NCI-H82 (cell line): ENCODE data around the gene BBS7.

Experiments
- DNase-seq: peaks from one replicate; lab custom pipeline; 2025; lab: John Stamatoyannopoulos, UW

The BBS7 gene

GRCh38 chr4:121827853-121828252, 42.4 kb downstream of the BBS7 start:
- no peak for DNase-seq

GRCh38 chr4:121824950-121825349, 45.3 kb downstream of the BBS7 start:
- peak; percentile 52 for DNase-seq

- DNase-seq, result no peak
Observed at GRCh38 chr4:121824171-121824527, 46.1 kb downstream of the BBS7 start.

GRCh38 chr4:121823505-121824170, 46.6 kb downstream of the BBS7 start, which contains the start of gene CCNA2:
TSS of gene CCNA2 (minus strand) at chr4:121823883. CDS start at chr4:121823628, 255 bp downstream.
- DNase-seq, result peak; percentile 99

- DNase-seq, result peak; percentile 51
Observed at GRCh38 chr4:121822796-121823504, 47.3 kb downstream of the BBS7 start.

- DNase-seq, result no peak
Observed at GRCh38 chr4:121822047-121822446, 48.2 kb downstream of the BBS7 start.

GRCh38 chr4:121819216-121819965, 50.9 kb downstream of the BBS7 start:
- no peak for DNase-seq

- no peak for DNase-seq
Observed at GRCh38 chr4:121818215-121818614, 52.1 kb downstream of the BBS7 start.

GRCh38 chr4:121817701-121818100, 52.6 kb downstream of the BBS7 start:
- no peak for DNase-seq

GRCh38 chr4:121817006-121817405, 53.3 kb downstream of the BBS7 start:
- no peak for DNase-seq

- no peak for DNase-seq
Observed at GRCh38 chr4:121814756-121815155, 55.5 kb downstream of the BBS7 start.

GRCh38 chr4:121811122-121811521, 59.2 kb downstream of the BBS7 start:
- no peak for DNase-seq

GRCh38 chr4:121806411-121806810, 63.9 kb downstream of the BBS7 start:
- no peak for DNase-seq

GRCh38 chr4:121801715-121802075, 68.6 kb downstream of the BBS7 start:
- no peak for DNase-seq

- peak; percentile 91 for DNase-seq
Observed at GRCh38 chr4:121800961-121801714, 69.1 kb downstream of the BBS7 start, which contains the start of gene EXOSC9. TSS of gene EXOSC9 (plus strand) at chr4:121801323. CDS start at chr4:121801425, 102 bp downstream.

GRCh38 chr4:121800638-121800960, 69.7 kb downstream of the BBS7 start:
- DNase-seq, result no peak

- DNase-seq, result no peak
Observed at GRCh38 chr4:121799867-121800501, 70.3 kb downstream of the BBS7 start.

GRCh38 chr4:121799208-121799823, 71.0 kb downstream of the BBS7 start:
- no peak for DNase-seq

GRCh38 chr4:121796283-121796682, 74.0 kb downstream of the BBS7 start:
- no peak for DNase-seq

- DNase-seq, result peak; percentile 7
Observed at GRCh38 chr4:121794505-121795188, 75.6 kb downstream of the BBS7 start.

GRCh38 chr4:121792966-121793365, 77.3 kb downstream of the BBS7 start:
- no peak for DNase-seq
